ENCODE data around the gene DGCR2. TPM values are rescaled to one million over a fixed set of nuclear protein-coding genes. Genes with fewer than 3 reads are reported as not detected.

DGCR2 gene
- polyA plus RNA-seq, 3 donors = 66.1 to 84.0 (median 72.6) TPM

DNA sequence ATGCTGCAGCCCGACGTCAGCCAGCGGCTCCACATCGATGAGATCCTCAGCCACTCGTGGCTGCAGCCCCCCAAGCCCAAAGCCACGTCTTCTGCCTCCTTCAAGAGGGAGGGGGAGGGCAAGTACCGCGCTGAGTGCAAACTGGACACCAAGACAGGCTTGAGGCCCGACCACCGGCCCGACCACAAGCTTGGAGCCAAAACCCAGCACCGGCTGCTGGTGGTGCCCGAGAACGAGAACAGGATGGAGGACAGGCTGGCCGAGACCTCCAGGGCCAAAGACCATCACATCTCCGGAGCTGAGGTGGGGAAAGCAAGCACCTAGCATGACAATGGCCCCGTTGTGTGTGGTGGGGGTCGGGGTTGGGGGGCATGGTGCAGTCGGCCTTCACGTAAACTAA lies 9.9 kb upstream of the DGCR2 start:
- DNase-seq (ENCODE audit: extremely low read depth in 1 of 11, low read depth in 9 of 11, low spot score in 4 of 11) = no peak

DNA sequence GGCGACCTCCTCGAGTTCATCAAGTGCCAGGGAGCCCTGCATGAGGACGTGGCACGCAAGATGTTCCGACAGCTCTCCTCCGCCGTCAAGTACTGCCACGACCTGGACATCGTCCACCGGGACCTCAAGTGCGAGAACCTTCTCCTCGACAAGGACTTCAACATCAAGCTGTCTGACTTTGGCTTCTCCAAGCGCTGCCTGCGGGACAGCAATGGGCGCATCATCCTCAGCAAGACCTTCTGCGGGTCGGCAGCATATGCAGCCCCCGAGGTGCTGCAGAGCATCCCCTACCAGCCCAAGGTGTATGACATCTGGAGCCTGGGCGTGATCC lies 9.4 kb upstream of the DGCR2 start:
- no peak for DNase-seq (ENCODE audit: extremely low read depth in 1 of 11, low read depth in 9 of 11, low spot score in 4 of 11)

DNA sequence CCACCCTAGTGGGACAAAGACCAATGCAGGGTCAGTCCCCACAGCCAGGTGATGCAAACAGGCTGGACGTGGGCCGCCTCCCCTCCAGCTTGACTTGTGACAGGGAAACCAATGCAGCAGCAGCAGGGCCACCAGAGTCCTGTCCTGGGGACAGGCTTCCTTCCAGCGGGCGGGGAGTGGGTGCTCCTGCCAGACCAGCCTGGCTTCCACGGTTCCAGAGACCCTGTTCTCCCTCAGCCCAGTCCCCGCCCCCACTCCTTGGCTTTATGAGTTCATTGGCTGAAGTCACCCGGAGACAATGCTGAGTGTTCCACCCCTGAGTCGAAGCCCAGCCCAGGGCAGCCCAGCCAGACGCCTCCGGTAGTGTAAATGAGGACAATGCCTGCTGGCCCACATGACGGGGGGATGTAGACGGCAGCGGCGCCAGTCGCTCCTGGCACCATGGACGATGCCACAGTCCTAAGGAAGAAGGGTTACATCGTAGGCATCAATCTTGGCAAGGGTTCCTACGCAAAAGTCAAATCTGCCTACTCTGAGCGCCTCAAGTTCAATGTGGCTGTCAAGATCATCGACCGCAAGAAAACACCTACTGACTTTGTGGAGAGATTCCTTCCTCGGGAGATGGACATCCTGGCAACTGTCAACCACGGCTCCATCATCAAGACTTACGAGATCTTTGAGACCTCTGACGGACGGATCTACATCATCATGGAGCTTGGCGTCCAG lies 8.9 kb upstream of the DGCR2 start, which contains the start of gene TSSK2:
TSSK2 (plus strand) TSS at position 350 of the 726 bp plus-strand sequence; CDS start at position 442, 92 bp downstream.
- no peak for DNase-seq (ENCODE audit: extremely low read depth in 1 of 11, low read depth in 9 of 11, low spot score in 4 of 11)

DNA sequence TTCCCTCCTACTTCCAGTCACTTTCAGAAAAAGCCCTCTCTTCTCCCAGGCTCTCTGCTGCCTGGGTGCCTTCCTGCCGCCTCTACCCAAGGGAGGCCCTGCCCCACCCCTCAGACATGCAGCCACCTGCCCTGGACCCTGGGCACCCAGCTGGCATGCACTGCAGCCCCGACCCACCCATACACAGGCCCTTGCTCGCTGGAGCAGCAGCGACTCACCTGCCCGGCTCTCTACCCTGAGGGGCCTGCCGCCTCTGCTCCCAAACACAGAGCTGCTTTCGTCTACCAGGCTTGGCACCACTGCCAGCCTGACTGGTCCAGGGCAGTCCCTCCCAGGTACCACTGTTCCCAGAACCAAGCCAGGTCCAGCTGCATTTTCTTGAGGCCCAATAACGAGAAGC lies 7.7 kb upstream of the DGCR2 start:
- no peak for DNase-seq (ENCODE audit: extremely low read depth in 1 of 11, low read depth in 9 of 11, low spot score in 4 of 11)

DNA sequence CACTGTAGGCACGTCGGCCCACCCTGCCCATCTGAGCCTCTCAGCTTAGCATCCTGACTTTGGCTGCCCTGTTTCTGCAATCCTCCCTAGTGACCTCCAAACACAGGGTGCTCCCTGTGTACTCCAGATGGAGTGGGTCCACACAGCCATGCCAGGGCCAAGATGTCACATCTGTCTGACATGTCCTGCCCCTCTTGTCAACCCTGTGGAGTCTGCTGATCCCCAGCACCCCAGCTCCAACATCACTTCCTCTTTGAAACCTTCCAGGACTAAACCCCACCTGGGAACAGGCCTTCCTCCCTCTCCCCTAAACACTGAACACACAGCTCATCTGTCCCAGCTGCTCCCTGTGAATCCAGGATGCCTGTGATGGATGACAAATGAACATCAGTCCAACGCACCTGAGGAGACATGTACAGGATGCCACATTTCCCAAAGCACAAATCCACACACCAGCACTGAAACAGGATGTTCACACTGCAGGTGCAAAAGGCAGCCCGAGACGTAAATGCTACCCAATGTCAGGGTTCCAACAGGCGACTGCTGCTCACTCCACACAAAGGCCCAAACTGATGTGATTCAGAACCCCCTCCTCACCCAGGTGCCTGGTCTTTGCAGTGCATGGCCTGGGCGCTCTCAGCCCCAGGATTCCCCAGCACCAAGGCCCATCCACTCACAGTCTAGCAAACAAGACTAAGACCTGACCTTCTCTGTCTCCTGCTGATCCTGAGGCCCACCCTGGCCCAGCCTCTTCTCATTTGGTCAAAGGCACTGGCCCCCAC lies 6.9 kb upstream of the DGCR2 start:
- no peak for DNase-seq (ENCODE audit: extremely low read depth in 1 of 11, low read depth in 9 of 11, low spot score in 4 of 11)

DNA sequence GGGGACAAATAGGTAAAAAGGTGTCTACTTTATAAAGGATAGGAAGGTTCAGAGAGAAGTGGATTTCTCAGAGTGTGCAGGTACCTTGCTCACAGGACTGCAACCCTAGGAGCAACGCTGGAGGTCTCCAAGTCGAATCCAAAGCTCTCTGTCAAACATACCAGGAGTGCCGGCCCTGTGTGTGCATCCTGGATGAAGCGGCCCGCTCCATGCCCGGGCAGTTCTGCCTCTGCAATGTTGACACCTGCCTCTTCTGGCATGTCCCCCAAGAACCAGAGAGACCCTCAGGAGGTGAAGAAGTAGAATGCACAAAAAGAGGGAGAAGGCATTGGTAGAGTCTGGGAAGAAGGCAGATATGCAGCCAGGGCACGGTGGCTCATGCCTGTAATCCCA lies 5.8 kb upstream of the DGCR2 start:
- DNase-seq (ENCODE audit: extremely low read depth in 1 of 11, low read depth in 9 of 11, low spot score in 4 of 11) = no peak

DNA sequence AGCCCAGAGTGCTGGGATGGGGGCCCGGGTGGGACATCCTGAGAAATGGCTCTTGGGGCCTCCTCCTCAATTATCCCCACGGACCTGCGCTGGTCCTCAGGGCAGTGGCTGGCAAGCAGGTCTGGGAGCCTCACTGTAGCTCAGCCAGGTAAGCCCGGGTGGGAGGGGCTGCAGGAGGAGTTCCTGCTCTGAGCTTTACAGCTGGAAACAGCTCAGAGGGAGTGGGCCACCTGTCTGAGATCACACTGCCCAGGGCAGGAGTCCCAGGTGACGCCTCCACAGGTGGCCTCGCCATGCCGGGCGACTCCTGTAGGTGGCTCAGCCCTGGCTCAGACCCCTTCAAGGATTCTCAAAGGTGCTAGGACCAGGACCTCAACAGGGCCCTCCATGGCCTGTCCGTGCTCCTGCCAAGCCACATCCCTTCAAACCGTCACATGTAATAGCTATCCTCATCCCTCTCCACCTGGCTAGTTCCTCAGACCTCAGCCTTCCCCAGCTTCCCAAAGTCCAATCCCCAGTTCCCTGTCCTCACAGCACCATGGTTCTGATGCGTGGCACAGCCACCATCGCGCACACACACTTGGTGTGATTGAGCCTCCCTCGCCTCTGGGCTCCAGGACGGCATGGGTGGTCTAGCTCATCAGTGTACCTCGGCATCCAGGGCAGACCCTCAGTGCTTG lies 5.3 kb upstream of the DGCR2 start:
- DNase-seq (ENCODE audit: extremely low read depth in 1 of 11, low read depth in 9 of 11, low spot score in 4 of 11) = no peak

DNA sequence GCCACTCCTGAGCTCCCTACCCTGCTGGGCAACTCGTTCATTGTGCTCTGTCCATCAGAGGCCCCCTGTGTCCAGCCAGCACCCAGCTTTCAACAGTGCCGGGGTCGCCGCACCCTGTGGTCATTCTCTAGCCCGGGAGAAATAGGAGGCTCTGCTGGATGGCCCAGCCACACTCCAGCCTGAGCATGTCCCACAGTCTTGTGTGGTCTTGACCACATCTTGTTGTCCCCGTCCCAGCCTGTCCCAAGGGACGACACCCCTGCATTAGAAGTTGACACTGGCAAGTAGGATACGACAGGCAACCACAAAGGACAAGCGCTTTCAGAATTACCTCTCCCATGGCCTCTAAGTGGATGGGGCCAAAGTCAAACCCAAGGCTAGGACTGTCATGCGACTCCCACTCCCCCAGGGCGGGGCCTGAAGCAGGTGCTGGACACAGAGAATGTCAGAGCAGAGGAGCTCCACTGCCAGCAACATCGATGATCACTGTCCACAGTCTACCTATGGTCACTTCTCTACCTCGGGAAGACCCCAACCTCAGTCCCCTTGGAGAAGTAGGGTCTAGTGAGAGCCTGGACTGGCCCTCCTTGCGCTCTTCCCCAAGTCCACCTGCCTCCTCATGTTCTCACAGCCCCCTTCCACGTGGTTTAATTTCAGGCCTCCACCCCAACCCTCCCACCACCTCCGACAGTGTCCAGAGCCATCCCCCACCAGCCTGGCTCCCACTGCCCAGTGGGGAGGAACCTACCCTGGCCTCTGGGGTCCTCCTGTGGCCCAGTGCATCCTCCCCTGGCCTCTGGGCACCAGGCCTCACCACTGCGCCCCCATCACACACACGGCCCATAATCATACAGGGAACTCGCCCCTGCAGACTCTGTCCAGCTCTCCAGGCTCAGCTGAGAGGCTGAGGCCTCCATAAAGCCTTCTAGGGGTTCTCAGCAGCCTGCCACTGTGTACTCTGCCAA lies 4.4 kb upstream of the DGCR2 start:
- no peak for DNase-seq (ENCODE audit: extremely low read depth in 1 of 11, low read depth in 9 of 11, low spot score in 4 of 11)

DNA sequence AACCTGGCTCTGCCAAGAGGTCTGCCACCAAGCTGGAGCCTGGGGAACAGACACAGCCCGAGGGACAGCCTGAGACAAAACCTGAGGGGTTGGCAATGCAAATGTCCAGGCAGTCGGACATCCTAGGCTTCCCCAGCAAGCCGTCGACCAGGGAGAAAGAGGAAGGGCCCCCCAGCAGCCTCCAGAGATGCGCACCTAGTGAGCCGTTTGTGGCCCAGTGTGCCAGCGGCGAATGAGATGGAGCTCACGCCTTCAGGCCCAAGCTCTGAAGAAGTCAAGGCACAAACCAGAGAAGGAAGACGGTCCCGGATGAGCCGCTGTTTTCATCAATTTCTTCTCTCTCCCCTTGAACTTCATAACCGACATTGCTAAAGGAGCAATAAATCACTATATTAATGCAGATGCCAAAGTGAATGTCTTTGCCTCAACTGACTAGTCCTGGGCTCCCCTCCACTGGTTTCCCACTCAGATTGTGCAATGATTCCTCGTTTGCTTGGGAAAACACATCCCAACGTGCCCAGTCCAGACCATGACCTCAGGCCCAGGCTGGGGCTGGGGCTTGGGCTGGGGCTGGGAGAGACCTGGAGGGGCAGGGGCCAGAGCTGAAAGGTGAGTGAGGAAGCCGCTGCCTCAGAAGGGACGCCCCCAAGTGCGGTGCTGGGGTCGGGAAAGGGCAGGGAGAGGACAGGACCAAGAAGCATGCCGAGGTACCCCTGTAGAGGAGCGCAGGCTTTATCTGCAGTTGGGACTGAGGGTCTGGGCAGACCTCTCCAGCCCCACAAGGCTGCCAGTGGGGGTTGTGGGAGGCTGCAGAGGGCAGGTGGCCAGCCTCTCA lies 3.5 kb upstream of the DGCR2 start:
- no peak for DNase-seq (ENCODE audit: extremely low read depth in 1 of 11, low read depth in 9 of 11, low spot score in 4 of 11)

DNA sequence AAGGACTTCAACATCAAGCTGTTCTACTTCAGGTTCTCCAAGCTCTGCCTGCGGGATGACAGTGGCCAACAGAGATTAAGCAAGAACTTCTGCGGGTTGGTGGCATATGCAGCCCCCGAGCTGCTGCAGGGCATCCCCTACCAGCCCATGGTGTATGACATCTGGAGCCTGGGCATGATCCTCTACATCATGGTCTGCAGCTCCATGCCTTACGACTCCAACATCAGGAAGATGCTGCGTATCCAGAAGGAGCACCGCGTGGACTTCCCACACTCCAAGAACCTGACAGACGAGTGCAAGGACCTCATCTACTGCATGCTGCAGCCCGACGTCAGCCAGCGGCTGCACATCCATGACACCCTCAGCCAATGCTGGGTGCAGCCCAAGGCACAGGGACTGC lies 2.8 kb upstream of the DGCR2 start:
- DNase-seq (ENCODE audit: extremely low read depth in 1 of 11, low read depth in 9 of 11, low spot score in 4 of 11) = no peak

DNA sequence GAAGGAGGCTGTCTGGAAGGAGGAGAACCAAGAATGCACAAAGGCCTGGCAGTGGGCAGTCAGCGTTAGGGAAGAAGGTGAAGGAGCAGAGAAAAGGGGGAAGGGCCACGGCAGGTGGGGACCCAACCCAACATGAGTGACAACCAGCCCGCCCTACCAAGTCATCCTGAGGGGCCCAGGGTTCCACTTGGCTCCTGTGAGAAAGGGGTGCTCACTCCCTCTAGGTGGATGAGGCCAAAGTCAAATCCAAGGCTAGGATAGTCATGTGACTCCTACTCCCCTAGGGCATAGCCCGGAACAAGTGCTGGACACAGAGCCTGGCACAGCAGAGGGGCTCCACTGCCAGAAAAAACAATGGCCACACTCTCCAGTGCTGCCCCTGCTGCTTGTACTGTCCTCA lies 2.2 kb upstream of the DGCR2 start:
- no peak for DNase-seq (ENCODE audit: extremely low read depth in 1 of 11, low read depth in 9 of 11, low spot score in 4 of 11)

DNA sequence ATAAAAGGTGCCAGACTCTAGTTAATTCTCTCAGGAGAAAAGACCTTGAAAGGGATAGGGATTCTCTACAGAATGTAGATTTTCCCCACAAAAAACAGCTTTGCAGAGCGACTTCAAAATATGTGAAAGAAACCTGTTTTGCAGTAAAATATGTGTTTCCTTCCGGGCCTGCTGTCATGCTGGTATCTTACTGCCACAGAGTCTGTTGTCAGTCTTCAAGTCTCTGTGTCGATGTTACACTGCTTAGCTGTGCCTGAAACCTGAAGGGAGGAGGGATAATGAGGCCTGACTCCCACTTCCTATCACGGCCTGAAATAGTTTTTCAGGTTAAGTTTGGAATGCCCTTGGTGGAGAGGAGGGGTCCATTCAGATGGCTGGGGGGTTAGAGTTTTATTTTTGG lies 1.7 kb upstream of the DGCR2 start:
- no peak for DNase-seq (ENCODE audit: extremely low read depth in 1 of 11, low read depth in 9 of 11, low spot score in 4 of 11)

DNA sequence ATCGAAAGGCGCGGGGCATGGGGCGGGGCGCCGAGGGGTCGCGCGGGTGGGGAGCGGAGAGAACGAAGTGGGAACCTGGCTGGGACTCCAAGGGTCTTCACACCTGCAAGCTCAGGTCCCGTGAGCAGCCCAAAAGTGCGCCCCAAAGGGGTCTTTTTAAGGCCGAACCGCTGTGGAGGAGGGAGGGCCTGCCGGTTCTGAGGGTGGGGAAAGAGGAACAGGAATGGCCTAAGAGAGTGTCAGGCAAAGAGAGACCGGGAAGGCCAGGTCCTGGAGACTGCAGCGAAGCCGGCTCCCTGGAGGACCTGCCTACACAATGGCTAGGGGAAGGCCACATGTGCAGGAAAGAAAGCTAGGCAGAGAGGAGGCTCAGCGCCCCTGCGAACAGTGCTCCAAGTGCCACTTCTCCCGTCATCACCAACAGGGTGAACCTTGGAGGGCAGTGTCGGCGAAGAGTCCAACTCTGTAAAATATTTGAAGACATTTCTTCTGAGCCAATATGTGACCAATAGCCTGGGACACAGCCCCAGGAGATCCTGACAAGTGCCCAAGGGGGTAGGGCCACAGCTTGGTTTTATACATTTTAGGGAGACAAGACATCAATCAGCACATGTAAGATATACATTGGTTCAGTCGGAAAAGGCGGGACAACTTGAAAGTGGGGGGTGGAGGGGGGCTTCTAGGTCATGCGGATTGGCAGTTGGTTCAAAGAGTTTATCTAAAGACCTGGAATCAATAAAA lies 710 bp upstream of the DGCR2 start:
- DNase-seq (ENCODE audit: extremely low read depth in 1 of 11, low read depth in 9 of 11, low spot score in 4 of 11) = peak in 2 of 11 donors; percentile 13 to 20

DNA sequence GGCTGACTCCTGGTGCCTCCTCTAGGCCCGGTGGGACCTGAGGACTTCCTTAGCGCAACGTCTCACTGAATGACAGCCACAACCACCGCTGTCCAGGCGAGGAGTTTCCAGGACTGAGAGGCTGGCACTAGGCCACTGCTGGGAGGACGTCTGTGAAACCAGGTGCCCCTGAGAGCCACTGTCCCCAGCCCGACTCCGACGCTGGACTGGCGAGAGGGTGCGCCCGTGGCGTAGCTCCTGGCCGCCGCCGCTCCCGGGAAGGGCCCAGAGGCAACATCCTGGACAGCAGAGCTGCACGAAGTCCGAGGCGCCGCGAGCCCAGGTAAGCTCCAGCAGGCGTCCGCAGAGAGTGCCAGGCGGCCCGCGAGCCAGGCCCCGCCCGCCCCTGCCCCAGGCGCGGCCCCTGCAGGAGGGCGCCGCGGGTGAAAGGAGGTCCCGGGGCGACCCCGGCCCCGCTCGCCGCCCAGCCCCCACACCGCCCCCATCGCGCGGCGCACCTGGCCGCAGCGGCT lies 525 bp downstream of the DGCR2 start:
- DNase-seq (ENCODE audit: extremely low read depth in 1 of 11, low read depth in 9 of 11, low spot score in 4 of 11) = peak in 5 of 11 donors; percentile 17 to 30 (median 25)

DNA sequence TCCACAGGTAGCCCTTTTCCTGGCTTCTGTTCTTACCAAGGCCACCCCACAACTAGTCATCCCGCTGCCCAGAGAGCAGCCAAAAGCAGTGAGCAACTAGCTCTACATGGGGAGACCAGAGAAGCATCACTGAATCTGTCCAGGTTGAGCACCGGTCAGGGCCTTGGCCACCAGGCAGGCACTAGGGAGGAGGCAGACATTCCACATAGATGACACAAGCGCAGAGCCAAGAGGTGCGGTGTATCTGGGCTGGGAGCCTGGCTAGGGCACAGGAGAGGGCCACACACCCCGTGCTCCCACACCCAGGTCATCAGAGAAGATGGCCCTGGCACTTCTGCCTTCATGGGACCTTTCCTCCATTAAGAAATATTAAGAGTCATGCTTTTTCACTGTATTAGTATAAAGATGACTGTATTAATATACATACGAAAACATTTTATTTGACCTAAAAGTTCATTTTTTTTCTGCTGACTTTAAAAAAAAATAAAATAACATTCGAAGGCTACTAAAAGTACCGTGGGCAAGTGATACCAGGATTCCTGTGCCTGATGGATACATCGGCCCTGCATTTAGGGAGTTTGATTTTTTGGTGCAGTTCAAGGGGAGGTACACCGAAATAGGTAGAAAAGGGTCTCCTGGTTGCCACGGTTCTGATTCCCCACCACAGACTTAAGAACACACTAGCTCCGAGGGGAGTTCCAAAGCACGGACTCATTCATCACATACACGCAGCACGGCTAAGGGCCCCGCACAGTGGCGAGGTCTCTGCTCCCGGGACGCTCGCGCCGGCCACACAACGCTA lies 1.2 kb downstream of the DGCR2 start:
- DNase-seq (ENCODE audit: extremely low read depth in 1 of 11, low read depth in 9 of 11, low spot score in 4 of 11) = peak in 4 of 11 donors; percentile 15 to 41 (median 30)

DNA sequence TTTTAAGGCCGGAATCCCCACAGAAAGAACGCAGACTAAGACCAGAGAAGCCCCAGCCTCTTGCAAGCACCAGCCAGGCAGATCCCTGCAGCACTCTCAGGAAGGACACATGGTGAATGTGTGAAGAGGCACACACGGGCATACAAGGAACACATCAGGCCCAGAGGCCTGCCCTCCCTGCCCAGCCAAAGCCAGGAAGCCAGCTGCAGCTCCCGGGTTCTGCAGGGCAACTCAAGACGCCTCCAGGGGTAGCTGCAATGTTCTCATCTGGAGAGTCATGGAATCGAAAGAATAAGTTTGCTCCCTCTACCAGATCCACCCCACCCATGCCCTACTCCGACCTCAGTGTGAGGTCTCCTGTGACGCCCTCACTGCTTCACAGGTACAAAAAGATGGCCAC lies 2.3 kb downstream of the DGCR2 start:
- DNase-seq (ENCODE audit: extremely low read depth in 1 of 11, low read depth in 9 of 11, low spot score in 4 of 11) = no peak

Measured in renal cortex interstitium (tissue), 11 donors.